ENCODE results near the gene RASGEF1C. TPM values are rescaled to one million over a fixed set of nuclear protein-coding genes. Genes with fewer than 3 reads are reported as not detected.

Gene RASGEF1C
- total RNA-seq: 0.27 TPM
- long read RNA-seq, partial matches to known transcripts: 0 of 1 reads
- long read RNA-seq, other reads (novel, unspliced or antisense): 0 of 1 reads

DNA sequence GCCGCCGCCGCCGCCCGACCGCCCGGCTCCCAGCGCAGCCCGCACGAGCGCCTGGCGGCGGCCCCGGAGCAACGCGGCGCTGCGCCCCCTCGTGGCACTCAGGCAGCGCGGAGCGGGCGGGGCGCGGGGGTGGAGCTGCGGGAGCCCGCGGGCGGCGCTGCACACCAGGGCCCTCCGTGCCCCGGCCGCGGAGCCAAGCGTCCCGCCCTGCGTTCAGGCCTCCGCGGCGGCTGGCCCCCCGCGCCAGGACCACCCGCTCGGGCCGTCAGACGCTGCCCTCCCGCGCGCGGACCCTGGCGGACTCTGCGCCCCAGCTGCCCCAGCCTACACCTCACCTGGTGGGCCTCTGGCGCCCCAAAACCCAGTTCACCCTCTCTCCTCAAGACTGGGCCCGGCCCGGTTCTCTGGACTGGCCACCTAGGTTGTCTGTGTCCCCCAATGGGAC, at the start of gene RASGEF1C:
Gene RASGEF1C, minus strand, starts transcription at position 75 of the 445 bp plus-strand sequence. CDS start 71,159 bp downstream, outside the sequence.
- peaks cover 85% of the 10 kb centered on the region for H3K27me3 ChIP-seq (ENCODE audit: low read depth)
- no peak within 1 kb of the TSS for H3K27ac ChIP-seq (replicated peaks)
- TF ChIP-seq, protein P1, sequence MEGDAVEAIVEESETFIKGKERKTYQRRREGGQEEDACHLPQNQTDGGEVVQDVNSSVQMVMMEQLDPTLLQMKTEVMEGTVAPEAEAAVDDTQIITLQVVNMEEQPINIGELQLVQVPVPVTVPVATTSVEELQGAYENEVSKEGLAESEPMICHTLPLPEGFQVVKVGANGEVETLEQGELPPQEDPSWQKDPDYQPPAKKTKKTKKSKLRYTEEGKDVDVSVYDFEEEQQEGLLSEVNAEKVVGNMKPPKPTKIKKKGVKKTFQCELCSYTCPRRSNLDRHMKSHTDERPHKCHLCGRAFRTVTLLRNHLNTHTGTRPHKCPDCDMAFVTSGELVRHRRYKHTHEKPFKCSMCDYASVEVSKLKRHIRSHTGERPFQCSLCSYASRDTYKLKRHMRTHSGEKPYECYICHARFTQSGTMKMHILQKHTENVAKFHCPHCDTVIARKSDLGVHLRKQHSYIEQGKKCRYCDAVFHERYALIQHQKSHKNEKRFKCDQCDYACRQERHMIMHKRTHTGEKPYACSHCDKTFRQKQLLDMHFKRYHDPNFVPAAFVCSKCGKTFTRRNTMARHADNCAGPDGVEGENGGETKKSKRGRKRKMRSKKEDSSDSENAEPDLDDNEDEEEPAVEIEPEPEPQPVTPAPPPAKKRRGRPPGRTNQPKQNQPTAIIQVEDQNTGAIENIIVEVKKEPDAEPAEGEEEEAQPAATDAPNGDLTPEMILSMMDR (IDR thresholded peaks at IDR 0.05; ENCODE audit: borderline replicate concordance): peak; percentile 56
- H3K9me3 ChIP-seq (replicated peaks): no peaks in the 10 kb centered on the region
- peak within 1 kb of the TSS; percentile 59 for H3K4me3 ChIP-seq
- peaks cover 11% of the 10 kb centered on the region for H3K4me1 ChIP-seq
- intact Hi-C loops (cut with micrococcal nuclease): no loop called here
- H3K36me3 ChIP-seq: no peaks in the 10 kb centered on the region
- DNase-seq: peak; percentile 59

DNA sequence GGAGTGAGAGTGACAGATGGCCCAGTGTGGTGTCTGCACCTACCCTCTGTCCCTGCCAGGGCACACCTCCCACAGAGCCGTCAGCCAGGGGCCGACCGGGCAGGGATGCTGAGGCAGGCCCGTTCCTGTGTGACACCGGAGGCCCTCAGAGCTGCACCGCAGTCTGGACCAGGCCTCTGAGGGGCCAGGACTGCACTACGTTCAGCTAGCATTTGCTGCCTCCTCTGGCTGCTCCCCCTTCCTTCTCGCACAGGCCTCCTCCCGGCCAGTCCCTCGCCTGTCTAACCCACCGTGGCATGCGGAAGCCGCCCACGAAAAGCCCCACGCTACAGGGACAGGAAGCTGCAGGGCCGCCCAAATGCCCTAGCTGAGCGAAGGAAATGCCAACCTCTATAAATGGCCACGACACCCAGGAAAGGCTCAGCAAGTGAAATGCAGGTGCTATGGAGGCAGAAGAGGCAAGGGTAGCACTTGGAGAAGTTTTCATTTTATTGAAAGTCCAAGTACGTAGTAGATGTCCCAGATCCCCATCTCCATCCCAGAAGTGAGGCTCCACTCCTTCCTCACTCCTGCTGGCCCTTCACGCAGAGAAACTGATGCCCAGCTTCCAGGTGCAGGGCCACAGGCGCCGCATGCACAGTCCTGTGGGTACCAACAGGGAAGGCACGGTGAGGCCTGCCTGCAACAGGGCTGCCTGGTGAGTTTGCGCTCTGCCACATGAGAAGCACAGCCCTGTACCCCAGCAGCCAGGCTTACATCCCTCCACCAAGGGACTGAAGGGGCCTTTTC, 44.2 kb upstream of the RASGEF1C start:
- Histone ChIP-seq H3K36me3 (peaks cover 100% of the 10 kb centered on the region), H3K27me3 (ENCODE audit: low read depth) (no peaks in the 10 kb centered on the region), H3K4me3 (no peak overlapping the region), H3K9me3 (replicated peaks) (peaks cover 100% of the 10 kb centered on the region), H3K4me1 (no peaks in the 10 kb centered on the region), H3K27ac (replicated peaks) (no peak overlapping the region)
- DNase-seq: no peak
- TF ChIP-seq, protein P1 (IDR thresholded peaks at IDR 0.05; ENCODE audit: borderline replicate concordance): no peak
- intact Hi-C loops (cut with micrococcal nuclease): no loop called here

DNA sequence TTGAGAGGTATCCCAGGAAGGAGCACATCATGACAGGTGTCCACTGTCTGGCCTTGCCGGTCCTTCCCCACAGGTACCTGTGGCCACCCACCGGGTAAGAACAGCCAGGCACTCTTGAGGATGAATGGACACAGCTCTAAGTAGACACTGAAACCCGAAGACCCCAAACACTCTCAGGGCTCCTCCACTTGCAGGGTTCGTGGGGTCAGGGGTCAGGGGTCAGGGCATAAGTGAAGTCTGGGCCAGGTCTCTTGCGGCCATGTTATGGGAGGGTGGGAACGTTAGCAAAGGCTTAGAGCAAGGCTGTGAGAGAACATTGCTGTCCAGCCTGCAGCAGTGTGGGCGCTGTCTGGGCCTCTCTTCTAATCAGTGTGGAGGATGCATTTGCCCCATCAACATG, 42.9 kb upstream of the RASGEF1C start:
- Histone ChIP-seq H3K4me1 (no peaks in the 10 kb centered on the region), H3K27me3 (ENCODE audit: low read depth) (no peaks in the 10 kb centered on the region), H3K27ac (replicated peaks) (no peak overlapping the region), H3K9me3 (replicated peaks) (peaks cover 100% of the 10 kb centered on the region), H3K36me3 (peaks cover 100% of the 10 kb centered on the region), H3K4me3 (no peak overlapping the region)
- TF ChIP-seq, protein P1 (IDR thresholded peaks at IDR 0.05; ENCODE audit: borderline replicate concordance): no peak
- intact Hi-C loops (cut with micrococcal nuclease): no loop called here
- no peak for DNase-seq

DNA sequence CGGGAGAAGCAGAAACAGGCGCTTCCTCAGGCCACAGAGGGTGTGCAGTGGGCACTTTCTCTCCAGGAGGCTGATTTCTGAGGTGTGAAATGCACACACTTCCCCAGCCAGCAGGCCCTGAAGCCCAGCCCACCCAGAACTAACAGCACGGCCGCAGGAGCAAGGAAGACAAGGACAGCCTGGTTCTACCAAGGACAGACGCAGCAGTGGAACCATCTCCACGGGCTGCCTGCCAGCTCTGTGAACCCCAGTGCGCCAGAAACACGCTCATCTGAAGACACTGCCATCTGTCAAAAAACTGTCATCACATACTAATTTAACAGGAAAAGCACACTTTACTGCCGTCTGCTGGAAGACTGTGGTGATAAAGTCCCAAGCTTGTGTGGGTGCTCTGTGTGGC, 42.1 kb upstream of the RASGEF1C start:
- Histone ChIP-seq H3K27ac (replicated peaks) (no peak overlapping the region), H3K36me3 (peaks cover 100% of the 10 kb centered on the region), H3K4me1 (no peaks in the 10 kb centered on the region), H3K4me3 (no peak overlapping the region), H3K9me3 (replicated peaks) (peaks cover 100% of the 10 kb centered on the region), H3K27me3 (ENCODE audit: low read depth) (no peaks in the 10 kb centered on the region)
- TF ChIP-seq, protein P1 (IDR thresholded peaks at IDR 0.05; ENCODE audit: borderline replicate concordance): no peak
- intact Hi-C loops (cut with micrococcal nuclease): no loop called here
- no peak for DNase-seq

DNA sequence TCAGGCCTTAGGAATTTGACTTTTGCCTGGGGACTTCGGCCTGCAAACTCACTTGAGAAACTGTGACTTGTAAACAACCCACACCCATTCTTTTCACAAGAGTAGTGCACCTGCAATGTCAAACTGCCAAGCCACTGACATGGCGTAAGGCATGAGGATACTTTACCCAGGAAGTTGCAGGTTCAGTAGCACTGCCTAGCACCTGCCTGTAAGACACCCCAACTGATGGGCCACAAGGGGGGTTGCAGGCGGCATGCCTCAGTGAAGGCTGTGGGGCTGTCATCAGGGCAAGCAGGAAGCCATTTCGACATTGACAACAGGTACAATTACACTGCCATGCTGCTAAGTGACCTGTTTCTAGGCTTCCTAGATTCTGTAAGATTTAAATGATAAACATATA, 41.3 kb upstream of the RASGEF1C start:
- Histone ChIP-seq H3K4me1 (no peaks in the 10 kb centered on the region), H3K36me3 (peaks cover 100% of the 10 kb centered on the region)

More for the DNA sequence above, 41.3 kb upstream of the RASGEF1C start:
- TF ChIP-seq, protein P1 (IDR thresholded peaks at IDR 0.05; ENCODE audit: borderline replicate concordance): no peak
- intact Hi-C loops (cut with micrococcal nuclease): no loop called here
- Histone ChIP-seq H3K27ac (replicated peaks) (no peak overlapping the region), H3K9me3 (replicated peaks) (peaks cover 100% of the 10 kb centered on the region), H3K27me3 (ENCODE audit: low read depth) (no peaks in the 10 kb centered on the region), H3K4me3 (no peak overlapping the region)
- DNase-seq: no peak

Measured in left ventricle myocardium inferior (tissue), 1 donor.